Rectal smooth muscle tissue (tissue), 1 donor: Measurements from ENCODE around the gene WDR55.
"Not testable (repeated sequence)": the region's sequence is repeated elsewhere in the genome, so short reads cannot be mapped to it uniquely, and the experiment has no call there.

Source experiments
- H3K27ac ChIP-seq: one replicate; pipeline ENCODE4 v1.7.0; 2013; ENCODE audit warnings: low read depth, low read length, inconsistent platforms
- H3K27me3 ChIP-seq: one replicate; pipeline ENCODE4 v1.7.0; 2013; ENCODE audit warnings: low read length; ENCODE audit not compliant: control insufficient read depth, insufficient read depth
- H3K36me3 ChIP-seq: one replicate; pipeline ENCODE4 v1.7.0; 2013; ENCODE audit warnings: low read length; ENCODE audit not compliant: control insufficient read depth, insufficient read depth
- H3K4me1 ChIP-seq: one replicate; pipeline ENCODE4 v1.7.0; 2013; ENCODE audit warnings: low read length; ENCODE audit not compliant: control insufficient read depth, insufficient read depth
- H3K4me3 ChIP-seq: one replicate; pipeline ENCODE4 v1.7.0; 2013; ENCODE audit warnings: low read length
- H3K9ac ChIP-seq: one replicate; pipeline ENCODE4 v1.7.0; 2013; ENCODE audit warnings: low read length

WDR55 gene

DNA sequence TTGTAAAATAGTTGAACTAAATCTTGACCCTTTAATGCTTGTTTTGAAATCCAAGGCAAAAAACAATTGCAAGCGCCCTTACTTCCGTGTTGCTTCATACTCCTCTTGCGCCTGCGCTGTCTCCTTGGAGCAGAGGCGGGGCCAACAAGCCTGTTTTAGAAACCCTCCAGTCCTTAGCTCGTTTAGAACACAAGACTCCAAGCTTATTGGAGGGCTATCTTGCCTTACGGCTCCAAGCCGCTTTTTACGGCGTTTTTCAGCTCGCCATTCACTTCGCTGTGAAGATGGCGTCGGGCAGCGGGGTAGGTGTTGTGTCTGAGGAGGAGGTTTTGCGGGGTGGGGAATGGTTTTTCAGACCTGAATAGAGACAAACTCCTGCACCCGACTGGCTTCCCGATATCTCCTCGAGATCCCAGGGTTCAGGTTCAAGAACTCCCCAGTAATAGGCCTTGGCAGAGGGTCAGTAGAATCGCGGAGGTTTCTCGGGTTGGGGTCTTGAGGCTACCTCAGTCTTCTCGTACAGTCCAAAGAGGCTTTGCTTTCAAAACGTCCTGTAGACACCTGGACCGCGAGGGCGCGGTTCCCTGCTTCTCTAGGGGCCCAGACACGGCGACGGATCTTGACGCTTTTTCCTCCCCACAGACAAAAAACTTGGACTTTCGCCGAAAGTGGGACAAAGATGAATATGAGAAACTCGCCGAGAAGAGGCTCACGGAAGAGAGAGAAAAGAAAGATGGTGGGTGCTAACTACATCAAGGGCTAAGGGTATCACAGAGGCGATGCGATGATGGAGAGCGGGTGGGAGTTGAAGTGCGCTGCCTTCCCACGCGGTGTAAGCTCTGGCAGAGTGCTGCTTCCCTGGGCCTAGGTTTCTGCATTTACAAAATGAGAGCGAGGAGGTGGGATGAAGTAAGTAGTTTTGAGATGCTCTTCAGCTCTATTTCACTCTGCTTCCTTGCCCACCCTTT lies 35.8 kb downstream of the WDR55 start, which contains the start of gene ZMAT2:
ZMAT2 (plus strand) TSS at position 271 of the 968 bp plus-strand sequence; CDS start at position 285, 14 bp downstream.
- peak within 1 kb of the TSS; percentile 53 for H3K27ac ChIP-seq
- H3K27me3 ChIP-seq: no peaks in the 10 kb centered on the region
- peaks cover 11% of the 10 kb centered on the region for H3K4me1 ChIP-seq
- peak within 1 kb of the TSS; percentile 39 for H3K9ac ChIP-seq
- H3K36me3 ChIP-seq: peaks cover 38% of the 10 kb centered on the region
- H3K4me3 ChIP-seq: peak within 1 kb of the TSS; percentile 75

DNA sequence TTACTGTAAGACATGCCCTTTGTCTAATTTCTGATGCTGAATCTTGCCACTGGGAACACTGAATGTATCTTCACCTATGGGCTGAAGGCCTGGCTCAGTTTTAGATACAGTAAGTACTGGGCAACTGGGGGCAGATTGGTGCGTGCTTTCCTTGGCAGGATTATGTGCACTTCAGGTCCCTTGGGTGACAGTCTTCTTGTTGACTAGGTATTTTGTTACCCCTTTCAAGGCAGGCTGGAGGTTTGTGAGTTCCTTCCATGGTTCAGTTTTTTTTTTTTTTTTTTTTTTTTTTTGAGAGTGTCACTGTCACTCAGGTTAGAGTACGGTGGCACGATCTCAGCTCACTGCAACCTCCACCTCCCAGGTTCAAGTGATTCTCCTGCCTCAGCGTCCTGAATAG lies 43.1 kb downstream of the WDR55 start:
- Histone ChIP-seq H3K4me3 (no peak overlapping the region), H3K4me1 (no peaks in the 10 kb centered on the region), H3K9ac (no peak overlapping the region), H3K27me3 (no peaks in the 10 kb centered on the region), H3K27ac (no peak overlapping the region), H3K36me3 (peaks cover 16% of the 10 kb centered on the region)

DNA sequence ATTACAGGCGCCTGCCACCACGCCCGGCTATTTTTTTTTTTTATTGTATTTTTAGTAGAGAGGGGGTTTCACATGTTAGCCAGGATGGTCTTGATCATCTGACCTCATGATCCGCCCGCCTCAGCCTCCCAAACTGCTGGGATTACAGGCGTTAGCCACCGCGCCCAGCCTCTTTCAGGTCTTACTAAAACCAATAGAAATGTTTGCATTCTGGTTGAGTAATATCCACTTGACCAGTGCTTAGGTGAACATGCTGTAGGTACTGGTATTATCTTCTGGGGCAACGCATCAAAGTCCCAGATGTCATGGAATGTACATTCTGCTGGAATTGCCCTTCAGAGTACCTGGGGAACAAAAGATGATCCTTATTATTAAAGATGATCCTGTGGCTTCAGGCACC lies 44.1 kb downstream of the WDR55 start:
- not testable (repeated sequence) for H3K4me1 ChIP-seq, H3K27ac ChIP-seq, H3K4me3 ChIP-seq, H3K27me3 ChIP-seq, H3K9ac ChIP-seq
- H3K36me3 ChIP-seq: peaks cover 13% of the 10 kb centered on the region

DNA sequence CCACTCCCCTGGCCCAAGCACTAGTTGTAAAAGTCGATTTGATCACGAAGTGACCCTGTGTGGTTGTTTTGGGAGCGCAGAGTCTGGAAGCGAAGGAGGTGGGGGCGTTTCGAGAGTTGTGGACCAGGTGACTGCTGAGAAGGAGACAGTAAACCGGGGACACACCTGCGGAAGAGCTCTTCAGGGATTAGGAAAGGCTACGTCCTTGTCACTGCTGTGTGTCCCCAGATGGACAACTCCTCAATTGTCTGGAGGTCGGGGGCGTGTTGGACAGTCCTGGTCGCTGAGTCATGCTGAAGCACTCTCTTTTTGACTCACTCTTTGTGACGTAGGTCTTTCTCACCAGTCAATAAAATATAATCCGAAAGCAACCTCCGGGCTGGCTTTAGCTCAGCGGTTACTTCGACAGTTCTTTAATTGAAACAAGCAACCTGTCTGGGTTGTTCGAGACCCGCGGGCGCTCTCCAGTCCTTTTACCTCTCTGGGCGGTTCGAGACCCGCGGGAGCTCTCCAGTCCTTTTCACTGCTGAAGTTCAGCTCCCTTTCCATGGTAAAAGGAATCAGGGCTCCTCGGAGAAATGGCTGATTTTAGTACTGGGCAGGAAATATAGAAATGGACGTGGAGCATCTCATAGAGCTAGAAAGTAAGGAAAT lies 46.3 kb downstream of the WDR55 start:
- Histone ChIP-seq H3K36me3 (peaks cover 4% of the 10 kb centered on the region), H3K27ac (peak overlapping the region; percentile 70), H3K4me1 (no peaks in the 10 kb centered on the region), H3K4me3 (peak overlapping the region; percentile 75), H3K9ac (peak overlapping the region; percentile 46), H3K27me3 (no peaks in the 10 kb centered on the region)

DNA sequence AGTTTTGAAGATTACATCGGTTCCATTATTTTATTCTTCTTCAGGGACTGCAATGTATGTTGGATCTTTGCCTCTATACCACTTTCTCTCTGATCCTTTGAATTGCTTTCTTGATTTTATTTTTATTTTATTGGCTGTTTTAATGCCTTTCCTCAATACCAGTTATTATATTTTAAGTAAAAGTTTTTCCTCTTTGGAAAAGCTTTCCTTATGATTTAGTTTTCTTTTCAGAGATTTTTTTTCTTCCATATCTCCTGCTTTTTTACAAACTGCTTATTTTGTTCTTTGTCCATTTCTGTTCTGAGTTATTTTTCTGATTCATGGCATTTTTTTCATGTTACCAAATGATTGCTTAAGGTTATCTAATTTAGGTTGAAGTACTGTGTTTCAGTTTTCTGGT lies 47.1 kb downstream of the WDR55 start:
- Histone ChIP-seq H3K27ac (no peak overlapping the region), H3K9ac (no peak overlapping the region), H3K36me3 (no peaks in the 10 kb centered on the region), H3K4me3 (no peak overlapping the region), H3K27me3 (no peaks in the 10 kb centered on the region), H3K4me1 (no peaks in the 10 kb centered on the region)

DNA sequence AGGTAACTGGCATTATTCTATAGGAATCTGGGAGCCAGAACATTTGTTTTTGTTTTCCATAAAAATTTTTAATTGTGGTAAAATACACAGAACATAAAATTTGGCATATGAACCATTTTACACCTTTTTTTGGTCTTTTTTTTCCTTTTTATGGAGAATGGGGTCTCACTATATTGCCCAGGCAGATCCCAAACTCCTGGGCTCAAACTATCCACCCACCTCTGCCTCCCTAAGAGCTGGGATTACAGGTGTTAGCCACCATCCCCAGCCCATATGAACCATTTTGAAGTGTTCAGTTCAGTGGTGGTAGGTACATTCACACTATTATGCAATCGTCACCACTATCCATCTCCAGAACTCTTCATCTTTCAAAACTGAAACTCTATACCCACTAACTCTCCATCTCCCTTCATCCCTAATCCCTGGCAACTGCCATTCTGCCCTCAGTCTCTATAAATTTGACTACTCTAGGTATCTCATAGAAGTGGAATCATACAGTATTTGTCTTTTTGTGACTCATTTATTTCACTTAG lies 48.9 kb downstream of the WDR55 start:
- no peak overlapping the region for H3K27ac ChIP-seq
- H3K4me3 ChIP-seq: no peak overlapping the region
- no peaks in the 10 kb centered on the region for H3K27me3 ChIP-seq
- H3K9ac ChIP-seq: no peak overlapping the region
- H3K4me1 ChIP-seq: no peaks in the 10 kb centered on the region
- H3K36me3 ChIP-seq: no peaks in the 10 kb centered on the region

DNA sequence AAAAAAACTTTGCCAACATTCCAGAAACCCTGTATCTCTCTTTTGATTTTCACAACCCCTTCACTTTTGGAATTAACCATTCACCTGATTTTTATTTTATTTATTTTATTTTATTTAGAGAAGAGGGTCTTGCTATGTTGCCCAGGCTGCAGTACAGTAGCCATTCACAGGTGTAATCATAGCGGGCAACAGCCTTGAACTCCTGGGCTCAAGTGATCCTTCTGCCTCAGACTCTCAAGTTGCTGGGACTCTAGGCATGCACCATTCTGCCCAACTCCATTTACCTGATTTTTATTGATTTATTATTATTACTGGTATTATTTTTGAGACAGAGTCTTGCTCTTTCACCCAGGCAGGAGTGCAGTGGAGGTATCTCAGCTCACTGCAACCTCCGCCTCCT lies 51.5 kb downstream of the WDR55 start:
- not testable (repeated sequence) for H3K27ac ChIP-seq, H3K4me3 ChIP-seq, H3K9ac ChIP-seq, H3K4me1 ChIP-seq, H3K27me3 ChIP-seq, H3K36me3 ChIP-seq

DNA sequence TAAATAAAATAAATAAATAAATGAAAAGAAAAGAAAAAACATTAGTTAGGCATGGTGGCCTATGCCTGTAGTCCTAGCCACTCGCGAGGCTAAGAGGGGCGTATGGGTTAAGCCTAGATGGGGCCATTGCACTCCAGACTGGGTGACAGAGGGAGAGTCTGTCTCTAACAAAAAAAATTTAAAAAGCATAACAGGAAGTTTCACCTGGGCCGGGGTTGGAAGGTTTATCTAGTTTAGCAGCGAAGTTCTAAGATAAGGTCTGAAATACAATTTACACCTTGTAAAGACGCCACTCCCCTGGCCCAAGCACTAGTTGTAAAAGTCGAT lies 53.5 kb downstream of the WDR55 start:
- no peaks in the 10 kb centered on the region for H3K27me3 ChIP-seq
- no peak overlapping the region for H3K4me3 ChIP-seq
- H3K27ac ChIP-seq: no peak overlapping the region
- H3K4me1 ChIP-seq: no peaks in the 10 kb centered on the region
- H3K36me3 ChIP-seq: no peaks in the 10 kb centered on the region
- no peak overlapping the region for H3K9ac ChIP-seq

DNA sequence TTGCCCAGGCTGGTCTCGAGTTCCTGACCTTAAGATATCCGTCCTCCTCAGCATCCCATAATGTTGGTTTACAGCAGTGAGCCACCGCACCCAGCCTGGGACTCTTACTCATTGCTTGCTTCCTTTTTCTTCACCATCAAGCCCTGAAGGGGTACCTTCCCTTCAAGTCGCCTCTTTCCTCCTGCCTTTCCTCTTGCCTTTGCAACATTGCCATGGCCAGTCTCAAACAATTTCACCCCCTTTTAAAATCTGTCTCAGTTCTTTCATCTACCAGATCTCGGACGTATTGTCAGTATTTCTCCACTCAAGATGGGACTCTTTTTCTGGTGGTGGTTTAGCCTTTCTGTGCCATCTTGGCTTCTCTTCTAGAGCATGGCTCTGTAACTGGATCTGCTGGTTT lies 56.0 kb downstream of the WDR55 start:
- H3K4me1 ChIP-seq, H3K27ac ChIP-seq, H3K27me3 ChIP-seq, H3K4me3 ChIP-seq, H3K36me3 ChIP-seq, H3K9ac ChIP-seq: not testable (repeated sequence)

DNA sequence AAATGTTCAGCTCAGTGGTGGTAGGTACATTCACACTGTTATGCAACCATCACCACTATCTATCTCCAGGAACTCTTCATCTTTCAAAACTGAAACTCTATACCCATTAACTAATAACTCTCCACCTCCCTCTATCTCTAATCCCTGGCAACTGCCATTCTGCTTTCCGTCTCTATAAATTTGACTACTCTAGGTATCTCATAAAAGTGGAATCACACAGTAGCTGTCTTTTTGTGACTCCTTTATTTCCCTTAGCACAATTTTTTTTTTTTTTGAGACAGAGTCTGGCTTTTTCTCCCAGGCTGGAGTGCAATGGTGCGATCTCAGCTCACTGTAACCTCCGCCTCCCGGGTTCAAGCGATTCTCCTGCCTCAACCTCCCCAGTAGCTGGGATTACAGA lies 56.7 kb downstream of the WDR55 start:
- not testable (repeated sequence) for H3K27me3 ChIP-seq, H3K27ac ChIP-seq, H3K36me3 ChIP-seq, H3K4me3 ChIP-seq, H3K4me1 ChIP-seq, H3K9ac ChIP-seq
